HL-60 (cell line): Measurements from ENCODE around the gene CCDC85B.

Source experiments
- CTCF ChIP-seq: IDR thresholded peaks from one replicate; pipeline ENCODE4 v1.5.1; 2011; ENCODE audit warnings: low read length, control low read depth, inconsistent platforms; ENCODE audit not compliant: insufficient read depth
- POLR2AphosphoS5 ChIP-seq: IDR thresholded peaks from 2 replicates; pipeline ENCODE4 v1.6.1; 2012; ENCODE audit warnings: low read depth
- REST ChIP-seq: IDR thresholded peaks from 2 replicates; pipeline ENCODE4 v1.6.1; 2012; ENCODE audit warnings: low read depth; ENCODE audit not compliant: insufficient replicate concordance

GRCh38 chr11:65861533-65862183 lies 28.8 kb upstream of the CCDC85B start:
- no peak for TF ChIP-seq CTCF
- TF ChIP-seq REST = no peak
- TF ChIP-seq POLR2AphosphoS5 = no peak
